Thyroid gland (tissue), 4 donors: ENCODE measurements around the gene GNAI2. TPM values are rescaled to one million over a fixed set of nuclear protein-coding genes. Genes with fewer than 3 reads are reported as not detected.

Experiments
- DNase-seq, 2 donors: peaks; one replicate each; pipeline ENCODE4 v3.0.0-alpha.2; 2019
- H3K27ac ChIP-seq, 3 donors: fragments of 200-600 bp; sonication (generic); 1 replicate in 2 of 3; 2 replicates in 1 of 3; pipeline ENCODE4 v1.5.1; 2016 to 2019; ENCODE audit warnings: mild to moderate bottlenecking in 1 of 3, moderate library complexity in 1 of 3
- H3K27me3 ChIP-seq: fragments of 200-600 bp; sonication (generic); one replicate; pipeline ENCODE4 v1.5.1; 2019
- H3K36me3 ChIP-seq, 2 donors: fragments of 200-600 bp; sonication (generic); one replicate each; pipeline ENCODE4 v1.5.1; 2016 to 2019
- H3K4me1 ChIP-seq, 2 donors: fragments of 200-600 bp; sonication (generic); one replicate each; pipeline ENCODE4 v1.5.1; 2017 to 2019
- H3K4me3 ChIP-seq, 3 donors: fragments of 200-600 bp; sonication (generic); replicated peaks in 1 of 3; 1 replicate in 2 of 3; 2 replicates in 1 of 3; pipeline ENCODE4 v1.5.1; 2016; ENCODE audit warnings: mild to moderate bottlenecking in 1 of 3
- H3K9me3 ChIP-seq: fragments of 200-600 bp; sonication (generic); one replicate; pipeline ENCODE4 v1.5.1; 2017
- POLR2A ChIP-seq, 2 donors: fragments of 450-650 bp; IDR thresholded peaks; one replicate each; pipeline ENCODE4 v1.6.1; 2017; ENCODE audit warnings: antibody characterized with exemption in 2 of 2, mild to moderate bottlenecking in 2 of 2, moderate library complexity in 1 of 2
- WGBS, 2 donors: methylation state at CpG; one replicate each; pipeline ENCODE4 v1.1.5; 2017; 5-methylcytosine and 5-hydroxymethylcytosine counted together
- intact Hi-C: fragments of 100-400 bp; cut with DNase I; formaldehyde crosslinking; loops from one replicate; pipeline ENCODE4 v1.15.1; 2023
- total RNA-seq, 4 donors: library from RNA; depleted of rRNA; stranded (reverse); fragments of >200 nt; gene quantifications; one replicate each; pipeline ENCODE4 v1.2.3, GENCODE V29; 2016
- TF ChIP-seq, protein P1 (sequence below), 6 experiments: fragments of 200-600 bp in 3 of 6; fragments of 450-650 bp in 3 of 6; sonication (generic) in 3 of 6; IDR thresholded peaks; one replicate each; pipeline ENCODE4 v1.5.1; 2016 to 2019; ENCODE audit warnings: antibody characterized with exemption in 6 of 6, mild to moderate bottlenecking in 2 of 6, inconsistent platforms in 1 of 6, moderate library complexity in 1 of 6

Gene GNAI2
- total RNA-seq, 4 donors from 2014 or later = 111 to 171 (median 142) TPM

DNA sequence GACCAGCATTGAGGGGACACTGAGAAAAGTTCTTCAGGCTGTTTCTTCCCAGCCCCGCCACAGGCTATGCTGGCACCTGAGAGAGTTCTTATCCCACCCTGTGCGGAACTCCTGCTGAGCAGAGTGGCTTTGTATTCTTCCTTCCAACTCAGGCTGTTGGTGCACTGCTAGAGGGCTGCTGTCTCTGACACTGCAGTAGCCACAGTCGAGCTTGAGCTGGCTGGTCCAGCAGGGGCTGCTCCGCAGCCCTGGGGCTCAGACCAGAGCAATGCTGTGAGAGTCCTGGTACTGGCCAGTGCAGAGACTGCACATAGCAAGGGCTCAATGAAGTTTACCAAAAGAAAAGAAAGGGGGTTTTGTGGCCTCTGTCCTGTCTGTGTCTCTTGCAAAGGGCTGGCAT is 3.6 kb downstream of the GNAI2 start:
- intact Hi-C loops = no loop called here
- H3K4me3 ChIP-seq = no peak overlapping the region

DNA sequence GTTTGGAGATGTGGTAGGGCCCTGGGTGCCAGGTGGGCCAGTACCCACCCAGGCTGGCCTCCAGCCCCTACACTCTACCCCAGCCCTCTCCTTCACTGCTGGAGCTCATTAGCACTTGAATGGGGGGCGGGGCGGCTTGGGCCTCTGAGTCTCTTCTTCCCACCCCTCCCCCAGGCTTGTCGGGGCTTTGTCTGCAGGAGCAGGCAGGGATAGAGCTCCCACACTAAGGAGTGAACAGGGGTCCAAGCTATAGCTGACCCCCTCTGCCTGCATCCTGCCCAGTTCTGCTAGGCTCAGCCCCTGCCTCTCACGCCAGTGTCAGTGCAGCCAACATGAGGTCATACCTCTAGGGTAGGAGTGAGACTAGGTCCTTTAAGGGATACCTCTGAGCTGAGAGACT is 5.2 kb downstream of the GNAI2 start:
- Histone ChIP-seq H3K4me1 (peaks cover 51 to 72% of the 10 kb centered on the region in 2 donors), H3K27ac (peak overlapping the region in 2 of 3 donors; percentile 69 to 86), H3K36me3 (peaks cover 3 to 4% of the 10 kb centered on the region in 2 donors), H3K9me3 (no peaks in the 10 kb centered on the region), H3K27me3 (no peaks in the 10 kb centered on the region), H3K4me3 (no peak overlapping the region)
- 65 to 70% methylated on average over 2 to 4 of the region's 4 CpGs for WGBS, 2 donors
- TF ChIP-seq, protein P1, sequence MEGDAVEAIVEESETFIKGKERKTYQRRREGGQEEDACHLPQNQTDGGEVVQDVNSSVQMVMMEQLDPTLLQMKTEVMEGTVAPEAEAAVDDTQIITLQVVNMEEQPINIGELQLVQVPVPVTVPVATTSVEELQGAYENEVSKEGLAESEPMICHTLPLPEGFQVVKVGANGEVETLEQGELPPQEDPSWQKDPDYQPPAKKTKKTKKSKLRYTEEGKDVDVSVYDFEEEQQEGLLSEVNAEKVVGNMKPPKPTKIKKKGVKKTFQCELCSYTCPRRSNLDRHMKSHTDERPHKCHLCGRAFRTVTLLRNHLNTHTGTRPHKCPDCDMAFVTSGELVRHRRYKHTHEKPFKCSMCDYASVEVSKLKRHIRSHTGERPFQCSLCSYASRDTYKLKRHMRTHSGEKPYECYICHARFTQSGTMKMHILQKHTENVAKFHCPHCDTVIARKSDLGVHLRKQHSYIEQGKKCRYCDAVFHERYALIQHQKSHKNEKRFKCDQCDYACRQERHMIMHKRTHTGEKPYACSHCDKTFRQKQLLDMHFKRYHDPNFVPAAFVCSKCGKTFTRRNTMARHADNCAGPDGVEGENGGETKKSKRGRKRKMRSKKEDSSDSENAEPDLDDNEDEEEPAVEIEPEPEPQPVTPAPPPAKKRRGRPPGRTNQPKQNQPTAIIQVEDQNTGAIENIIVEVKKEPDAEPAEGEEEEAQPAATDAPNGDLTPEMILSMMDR (IDR thresholded peaks at IDR 0.05) = no peak
- no peak for TF ChIP-seq POLR2A (IDR thresholded peaks at IDR 0.05)
- no peak for DNase-seq
- intact Hi-C loops = no loop called here

More for the DNA sequence above, 3.6 kb downstream of the GNAI2 start:
- no peaks in the 10 kb centered on the region for H3K27me3 ChIP-seq
- peak overlapping the region in 2 of 3 donors; percentile 80 to 83 for H3K27ac ChIP-seq
- 67 to 79% methylated on average over 3 to 4 of the region's 4 CpGs for WGBS, 2 donors
- no peak for DNase-seq
- peaks cover 3 to 4% of the 10 kb centered on the region in 2 donors for H3K36me3 ChIP-seq
- TF ChIP-seq, protein P1 (IDR thresholded peaks at IDR 0.05) = no peak
- TF ChIP-seq POLR2A (IDR thresholded peaks at IDR 0.05) = no peak
- no peaks in the 10 kb centered on the region for H3K9me3 ChIP-seq
- H3K4me1 ChIP-seq = peaks cover 41 to 66% of the 10 kb centered on the region in 2 donors

DNA sequence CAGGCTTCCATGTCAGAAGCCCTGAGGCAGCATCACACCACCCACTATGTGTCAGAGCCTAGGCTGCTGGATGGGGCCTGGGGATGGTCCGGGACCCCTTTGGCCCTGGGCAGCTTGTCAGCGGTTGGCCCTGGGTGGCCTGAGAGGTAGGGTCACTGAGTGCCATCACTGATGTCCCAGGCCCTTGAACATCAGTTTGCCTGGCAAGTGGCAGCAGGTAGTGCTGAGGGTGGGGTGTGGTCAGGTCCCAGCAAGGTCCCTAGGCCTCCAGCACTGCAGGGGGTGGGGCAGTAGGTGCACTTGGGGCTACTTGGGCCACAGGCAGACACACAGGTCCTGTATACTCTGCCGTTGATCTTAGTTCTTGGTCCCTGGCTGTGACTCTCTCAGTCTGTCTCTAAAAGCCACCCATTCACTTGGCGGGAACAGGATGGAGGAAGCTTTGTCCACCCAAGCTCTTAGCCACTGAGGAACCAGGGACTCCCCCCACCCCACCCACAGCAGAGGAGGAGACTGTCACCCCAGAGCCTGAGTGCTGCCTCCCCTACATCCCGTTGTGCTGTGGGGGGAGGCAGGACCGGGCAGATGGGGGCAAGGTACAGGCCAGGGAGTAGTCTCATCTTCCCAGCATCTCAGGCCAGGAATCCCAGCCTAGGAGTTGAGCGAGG is 5.8 kb downstream of the GNAI2 start:
- no peak for TF ChIP-seq POLR2A (IDR thresholded peaks at IDR 0.05)
- TF ChIP-seq, protein P1 (IDR thresholded peaks at IDR 0.05) = no peak
- Histone ChIP-seq H3K27me3 (no peaks in the 10 kb centered on the region), H3K4me3 (no peak overlapping the region), H3K27ac (peak overlapping the region; percentile 5 to 86 (median 69)), H3K36me3 (peaks cover 3 to 4% of the 10 kb centered on the region in 2 donors), H3K4me1 (peaks cover 55 to 79% of the 10 kb centered on the region in 2 donors), H3K9me3 (no peaks in the 10 kb centered on the region)
- DNase-seq = no peak
- WGBS, 2 donors = 52 to 72% methylated on average over 4 to 5 of the region's 7 CpGs
- intact Hi-C loops = no loop called here

DNA sequence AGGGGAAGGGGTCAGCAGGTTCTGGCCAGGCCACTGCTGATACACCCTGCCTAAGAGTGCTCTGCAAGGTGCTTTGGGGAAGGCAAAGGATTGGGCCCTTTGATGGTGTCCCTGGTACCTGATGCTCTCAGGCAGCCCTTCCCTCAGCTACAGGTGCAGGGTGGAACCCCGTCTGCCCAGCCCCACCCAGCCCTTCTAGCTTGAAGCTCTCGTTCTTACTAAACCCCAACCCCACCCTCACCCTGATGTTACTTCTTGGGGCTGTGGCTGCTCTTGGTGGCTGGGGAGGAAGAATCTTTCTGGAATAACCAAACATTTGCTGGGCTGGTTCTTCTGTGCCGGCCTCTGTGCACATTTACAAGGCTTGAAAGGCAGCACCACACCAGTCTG is 6.4 kb downstream of the GNAI2 start:
- H3K4me1 ChIP-seq = peaks cover 50 to 84% of the 10 kb centered on the region in 2 donors
- 53 to 57% methylated on average over 3 of the region's 3 CpGs for WGBS, 2 donors
- peak overlapping the region in 2 of 3 donors; percentile 69 to 86 for H3K27ac ChIP-seq
- peaks cover 3 to 4% of the 10 kb centered on the region in 2 donors for H3K36me3 ChIP-seq
- no peaks in the 10 kb centered on the region for H3K27me3 ChIP-seq
- intact Hi-C loops = no loop called here
- H3K4me3 ChIP-seq = no peak overlapping the region
- no peak for DNase-seq
- no peak for TF ChIP-seq POLR2A (IDR thresholded peaks at IDR 0.05)
- TF ChIP-seq, protein P1 (IDR thresholded peaks at IDR 0.05) = no peak
- H3K9me3 ChIP-seq = no peaks in the 10 kb centered on the region

DNA sequence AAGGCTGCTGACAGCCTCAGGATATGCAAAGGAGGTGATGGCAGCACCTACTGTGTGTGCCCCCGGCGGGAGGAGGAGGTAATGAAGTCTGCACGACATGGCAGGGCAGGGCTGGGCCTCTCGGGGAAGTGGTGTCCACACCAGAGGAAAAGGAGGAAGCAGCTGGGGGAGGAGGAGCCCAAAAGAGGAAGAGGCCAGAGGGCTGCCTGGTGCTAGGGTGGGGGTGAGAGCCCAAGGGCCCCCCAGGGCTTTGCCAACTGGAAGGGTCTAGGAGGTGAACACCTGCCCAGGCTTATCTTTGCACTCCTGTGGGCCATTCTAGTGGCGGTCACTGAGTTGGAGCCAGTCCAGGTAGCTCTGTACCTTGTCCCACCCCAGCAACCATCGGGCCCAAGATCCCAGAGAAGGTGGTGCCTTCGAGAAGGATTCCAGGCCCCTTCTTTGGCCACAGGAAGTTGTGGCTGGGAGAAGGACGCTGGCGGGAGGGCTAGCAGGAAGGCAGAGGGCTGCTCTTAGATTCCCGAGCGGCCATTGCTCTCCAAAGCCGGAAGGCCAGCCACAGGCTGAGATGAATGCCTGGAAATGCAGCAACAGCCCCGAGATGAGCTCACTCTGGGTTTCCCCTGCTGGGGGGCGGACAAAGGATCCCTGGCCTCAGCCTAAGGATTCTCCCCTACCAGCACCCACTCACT is 7.0 kb downstream of the GNAI2 start:
- no peaks in the 10 kb centered on the region for H3K27me3 ChIP-seq
- intact Hi-C loops = no loop called here
- WGBS, 2 donors = 37 to 54% methylated on average over 12 to 13 of the region's 14 CpGs
- TF ChIP-seq POLR2A (IDR thresholded peaks at IDR 0.05) = no peak
- TF ChIP-seq, protein P1 (IDR thresholded peaks at IDR 0.05) = no peak
- peaks cover 45 to 90% of the 10 kb centered on the region in 2 donors for H3K4me1 ChIP-seq
- no peak overlapping the region for H3K4me3 ChIP-seq
- H3K27ac ChIP-seq = peak overlapping the region; percentile 52 to 86 (median 69)
- DNase-seq = no peak
- H3K9me3 ChIP-seq = no peaks in the 10 kb centered on the region
- H3K36me3 ChIP-seq = peaks cover 3 to 4% of the 10 kb centered on the region in 2 donors
